Left lung (tissue), 10 donors: ENCODE measurements around the gene DUT. TPM values are rescaled to one million over a fixed set of nuclear protein-coding genes. Genes with fewer than 3 reads are reported as not detected.
A peak's percentile ranks its signal among the peaks of the same experiment; 100 is the strongest.

Experiments
- ATAC-seq: fragments of 200-7000 bp; cut with Tn5 transposase; one replicate; pipeline ENCODE4 v1.9.1; 2020; ENCODE audit warnings: moderate library complexity
- DNase-seq, 4 donors: peaks; one replicate each; pipeline ENCODE4 v3.0.0-alpha.2; 2013 to 2020
- H3K27ac ChIP-seq, 2 donors: fragments of 200-600 bp; sonication (generic) in 1 of 2; one replicate each; pipeline versions ENCODE4 v1.5.0 to v1.8.0; 2020 to 2021
- H3K27me3 ChIP-seq, 2 donors: fragments of 200-600 bp; sonication (generic) in 1 of 2; one replicate each; pipeline versions ENCODE4 v1.5.0 to v1.8.0; 2020 to 2021
- H3K36me3 ChIP-seq, 2 donors: fragments of 200-600 bp; sonication (generic) in 1 of 2; one replicate each; pipeline versions ENCODE4 v1.5.0 to v1.8.0; 2020 to 2021
- H3K4me1 ChIP-seq, 2 donors: fragments of 200-600 bp; one replicate each; pipeline ENCODE4 v1.8.0; 2021
- H3K4me3 ChIP-seq, 2 donors: fragments of 200-600 bp; sonication (generic) in 1 of 2; one replicate each; pipeline versions ENCODE4 v1.5.0 to v1.8.0; 2020 to 2021; ENCODE audit warnings: mild to moderate bottlenecking in 1 of 2
- H3K9me3 ChIP-seq, 2 donors: fragments of 200-600 bp; sonication (generic) in 1 of 2; one replicate each; pipeline versions ENCODE4 v1.5.0 to v1.8.0; 2020 to 2021
- CTCF ChIP-seq, 2 donors: fragments of 200-600 bp; sonication (generic) in 1 of 2; IDR thresholded peaks; one replicate each; pipeline versions ENCODE4 v1.5.0 to v1.8.0; 2021; ENCODE audit warnings: antibody characterized with exemption in 2 of 2
- intact Hi-C, 2 donors: fragments of 100-400 bp; cut with DNase I; formaldehyde crosslinking; loops; one replicate each; pipeline versions ENCODE4 v1.11.2 to v1.14.2; 2022
- polyA plus RNA-seq, 6 donors: library from polyadenylated mRNA; unstranded; fragments of 120-200 nt; gene quantifications; one replicate each; pipeline ENCODE4 v1.2.1, GENCODE V29; 2013; ENCODE audit not compliant: insufficient read length in 6 of 6
- total RNA-seq, 2 donors: library from RNA; stranded (reverse); fragmentation: NEBNext Ultra II Directional; extraction: Animal tissue kit (Norgen Biotek cat#: 25700); gene quantifications; one replicate each; pipeline ENCODE4 v1.2.1, GENCODE V29; 2021
- donor health status: DM: no; HTN: yes; CAD: no.
- donor health status: DM: no; HTN: no; CAD: no.

Gene DUT
- total and polyA plus RNA-seq, 8 donors = 78.0 to 176 (median 167) TPM

DNA sequence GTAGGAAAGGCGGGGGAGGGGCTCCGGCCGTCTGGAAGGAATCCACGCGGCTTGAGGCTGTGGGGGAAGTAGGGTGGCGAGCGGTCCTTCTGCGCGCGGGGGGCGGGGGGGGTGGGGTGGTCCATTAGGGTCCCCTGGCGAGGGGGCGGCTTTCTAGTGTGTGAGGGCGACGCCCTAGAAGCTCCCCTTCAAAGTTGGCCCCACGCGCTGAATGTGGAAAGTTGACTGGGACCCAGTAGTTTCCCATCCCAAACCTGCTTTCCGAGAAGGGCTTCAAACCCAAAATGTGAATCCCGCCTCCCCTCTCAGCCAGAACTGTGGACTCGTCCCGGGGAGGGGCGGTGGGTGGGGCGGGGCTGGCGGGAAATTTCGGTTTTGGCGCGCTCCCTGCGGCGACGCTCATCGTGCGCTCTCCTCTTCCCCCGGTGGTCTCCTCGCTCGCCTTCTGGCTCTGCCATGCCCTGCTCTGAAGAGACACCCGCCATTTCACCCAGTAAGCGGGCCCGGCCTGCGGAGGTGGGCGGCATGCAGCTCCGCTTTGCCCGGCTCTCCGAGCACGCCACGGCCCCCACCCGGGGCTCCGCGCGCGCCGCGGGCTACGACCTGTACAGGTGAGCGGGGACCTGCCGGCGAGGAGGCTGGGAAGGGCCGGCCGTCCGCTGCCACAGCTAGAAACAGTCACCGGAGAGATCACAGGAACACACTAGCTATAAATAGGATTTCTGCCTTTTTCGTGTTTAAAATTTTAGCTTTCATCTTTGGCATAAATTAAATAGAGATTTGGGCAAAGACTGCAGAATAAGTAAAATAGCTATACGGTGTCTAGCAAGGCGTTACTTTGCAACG is 790 bp downstream of the DUT start:
- Histone ChIP-seq H3K4me3 (peak overlapping the region; percentile 85 to 97), H3K4me1 (peaks cover 0 to 30% of the 10 kb centered on the region in 2 donors), H3K27ac (peak overlapping the region; percentile 95 to 97), H3K36me3 (peaks cover 0 to 20% of the 10 kb centered on the region in 2 donors), H3K27me3 (no peaks in the 10 kb centered on the region), H3K9me3 (no peaks in the 10 kb centered on the region)
- no peak for TF ChIP-seq CTCF (IDR thresholded peaks at IDR 0.05)
- intact Hi-C loops = no loop called here
- peak; percentile 74 to 86 (median 81) for DNase-seq
- ATAC-seq = peak; percentile 80

GRCh38 chr15:48332642-48333034 is 1.4 kb downstream of the DUT start:
- no peaks in the 10 kb centered on the region for H3K27me3 ChIP-seq
- ATAC-seq = no peak
- peak overlapping the region in 1 of 2 donors; percentile 97 for H3K4me3 ChIP-seq
- TF ChIP-seq CTCF (IDR thresholded peaks at IDR 0.05) = no peak
- H3K36me3 ChIP-seq = peaks cover 0 to 20% of the 10 kb centered on the region in 2 donors
- H3K4me1 ChIP-seq = peaks cover 0 to 30% of the 10 kb centered on the region in 2 donors
- no peaks in the 10 kb centered on the region for H3K9me3 ChIP-seq
- no peak for DNase-seq
- no peak overlapping the region for H3K27ac ChIP-seq
- intact Hi-C loops = no loop called here

GRCh38 chr15:48333540-48333939 is 2.3 kb downstream of the DUT start:
- no peak for DNase-seq
- Histone ChIP-seq H3K27me3 (no peaks in the 10 kb centered on the region), H3K4me1 (peaks cover 0 to 30% of the 10 kb centered on the region in 2 donors), H3K27ac (no peak overlapping the region), H3K4me3 (no peak overlapping the region), H3K36me3 (peaks cover 0 to 23% of the 10 kb centered on the region in 2 donors), H3K9me3 (no peaks in the 10 kb centered on the region)
- no peak for ATAC-seq
- no peak for TF ChIP-seq CTCF (IDR thresholded peaks at IDR 0.05)
- intact Hi-C loops = no loop called here

DNA sequence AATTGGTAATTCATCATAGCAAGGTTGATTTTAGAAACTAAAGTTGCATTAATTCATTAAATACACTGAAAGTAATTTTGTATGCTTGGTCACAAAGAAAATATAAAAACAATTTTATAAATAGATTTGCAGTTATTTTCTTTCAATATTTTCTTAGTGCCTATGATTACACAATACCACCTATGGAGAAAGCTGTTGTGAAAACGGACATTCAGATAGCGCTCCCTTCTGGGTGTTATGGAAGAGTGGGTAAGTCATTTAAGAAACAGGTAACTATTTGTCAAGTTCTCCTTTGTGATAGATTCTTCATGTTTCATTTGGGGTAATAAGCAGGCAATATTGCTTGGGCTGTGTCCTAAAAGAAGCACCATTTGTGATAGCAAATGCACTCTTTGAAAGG is 3.0 kb downstream of the DUT start:
- TF ChIP-seq CTCF (IDR thresholded peaks at IDR 0.05) = no peak

GRCh38 chr15:48336940-48337339 is 5.7 kb downstream of the DUT start:
- ATAC-seq (no peak), DNase-seq (no peak)
- Histone ChIP-seq H3K27ac (no peak overlapping the region), H3K27me3 (no peaks in the 10 kb centered on the region), H3K9me3 (no peaks in the 10 kb centered on the region), H3K4me1 (peaks cover 0 to 21% of the 10 kb centered on the region in 2 donors), H3K36me3 (peaks cover 0 to 43% of the 10 kb centered on the region in 2 donors), H3K4me3 (no peak overlapping the region)
- intact Hi-C loops = no loop called here
- no peak for TF ChIP-seq CTCF (IDR thresholded peaks at IDR 0.05)

More for the DNA sequence above, 3.0 kb downstream of the DUT start:
- ATAC-seq (no peak), DNase-seq (no peak)
- peaks cover 0 to 23% of the 10 kb centered on the region in 2 donors for H3K36me3 ChIP-seq
- H3K27ac ChIP-seq = no peak overlapping the region
- peaks cover 0 to 30% of the 10 kb centered on the region in 2 donors for H3K4me1 ChIP-seq
- H3K9me3 ChIP-seq = no peaks in the 10 kb centered on the region
- no peaks in the 10 kb centered on the region for H3K27me3 ChIP-seq
- intact Hi-C loops = no loop called here
- no peak overlapping the region for H3K4me3 ChIP-seq
